ENCODE measurements around the gene SPN.
"Not testable (repeated sequence)": the region's sequence is repeated elsewhere in the genome, so short reads cannot be mapped to it uniquely, and the experiment has no call there.

The SPN gene

GRCh38 chr16:29675811-29676643, 13.0 kb downstream of the SPN start:
- no peak for DNase-seq (ENCODE audit: extremely low read depth in 1 of 2, low read depth in 1 of 2)

GRCh38 chr16:29676989-29677785, 14.1 kb downstream of the SPN start:
- DNase-seq (ENCODE audit: extremely low read depth in 1 of 2, low read depth in 1 of 2), result no peak

DNA sequence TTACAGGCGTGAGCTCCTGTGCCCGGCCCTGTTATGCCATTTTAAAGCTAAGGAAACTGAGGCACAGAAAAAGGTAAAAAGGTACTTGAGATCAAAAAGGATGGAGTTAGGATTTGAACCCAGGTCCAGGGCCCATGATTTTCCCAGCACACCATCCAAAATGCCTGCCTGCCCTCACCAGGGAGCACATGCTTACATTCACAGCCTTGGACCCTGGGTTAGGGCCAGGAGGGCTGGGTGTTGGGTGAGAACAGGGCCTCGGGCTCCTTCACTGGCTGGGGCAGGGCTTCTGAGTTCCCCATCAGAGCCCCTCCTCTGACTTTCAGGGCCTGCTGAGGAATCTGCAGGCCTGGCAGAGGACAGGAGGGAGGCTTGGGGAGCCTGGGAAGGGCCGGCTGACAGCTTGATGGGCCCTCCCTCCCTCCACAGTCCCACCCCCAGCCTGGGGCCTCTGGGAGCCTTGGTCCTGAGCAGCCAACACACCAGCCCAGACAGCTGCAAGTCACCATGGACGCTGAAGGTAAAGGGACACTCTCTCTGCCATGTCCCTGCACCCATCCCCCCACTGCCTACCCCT, 15.7 kb downstream of the SPN start, which contains the start of gene QPRT:
Gene QPRT, plus strand, starts transcription at position 490 of the 577 bp plus-strand sequence. Its CDS starts 18 bp downstream, at position 508.
- no peak for DNase-seq (ENCODE audit: extremely low read depth in 1 of 2, low read depth in 1 of 2)

GRCh38 chr16:29680180-29680598, 17.1 kb downstream of the SPN start:
- DNase-seq (ENCODE audit: extremely low read depth in 1 of 2, low read depth in 1 of 2), result no peak

- DNase-seq (ENCODE audit: extremely low read depth in 1 of 2, low read depth in 1 of 2), result no peak
These were observed 20.6 kb downstream of the SPN start for GRCh38 chr16:29683543-29684090.

- no peak for DNase-seq (ENCODE audit: extremely low read depth in 1 of 2, low read depth in 1 of 2)
These were observed 21.6 kb downstream of the SPN start for GRCh38 chr16:29684679-29685078.

DNA sequence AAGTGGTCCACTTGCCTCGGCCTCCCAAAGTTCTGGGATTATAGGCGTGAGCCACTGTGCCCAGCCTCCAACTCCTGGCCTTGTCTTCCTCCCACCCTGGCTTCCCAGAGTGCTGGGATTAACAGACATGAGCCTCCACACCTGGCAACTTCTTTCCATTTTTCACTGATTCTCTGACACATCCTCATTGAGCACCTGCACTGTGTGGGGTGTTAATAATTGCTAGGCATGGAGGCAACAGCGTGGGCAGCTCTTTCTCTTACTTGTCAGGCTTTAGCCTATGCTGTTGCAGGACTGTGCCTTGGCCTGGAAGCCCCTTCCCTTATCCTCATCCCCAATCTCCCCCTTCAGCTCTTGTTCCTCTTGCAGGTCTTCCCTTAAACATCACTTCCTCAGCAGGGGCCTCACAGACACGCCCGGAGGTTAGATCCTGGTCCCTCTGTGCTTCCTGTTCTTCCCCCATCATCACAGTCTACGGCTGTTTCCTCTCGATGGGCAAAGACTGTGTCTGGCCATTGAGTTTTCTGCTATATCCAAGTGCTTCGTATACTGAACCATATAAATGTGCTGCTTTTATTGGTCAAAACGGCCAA, 23.8 kb downstream of the SPN start:
- no peak for DNase-seq (ENCODE audit: extremely low read depth in 1 of 2, low read depth in 1 of 2)

DNA sequence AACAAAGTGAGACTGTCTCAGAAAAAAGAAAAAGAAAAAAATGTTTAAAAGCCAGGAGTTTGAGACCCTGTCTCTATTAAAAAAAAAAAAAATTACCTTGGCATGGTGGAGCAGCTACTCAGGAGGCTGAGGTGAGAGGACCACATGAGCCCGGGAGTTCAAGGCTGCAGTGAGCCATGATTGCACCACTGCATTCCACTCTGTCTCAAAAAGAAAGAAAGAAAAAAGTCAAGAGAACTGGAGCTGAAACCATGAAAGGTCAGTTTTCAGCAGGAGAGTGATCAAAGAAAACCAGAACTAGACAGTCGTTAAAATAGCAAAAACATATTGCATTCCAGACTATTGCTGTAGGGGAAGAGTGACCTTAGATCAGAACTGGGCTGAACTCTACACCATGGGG, 24.7 kb downstream of the SPN start:
- DNase-seq (ENCODE audit: extremely low read depth in 1 of 2, low read depth in 1 of 2), result no peak

- no peak for DNase-seq (ENCODE audit: extremely low read depth in 1 of 2, low read depth in 1 of 2)
These were observed 25.1 kb downstream of the SPN start for GRCh38 chr16:29688172-29688571.

- DNase-seq (ENCODE audit: extremely low read depth in 1 of 2, low read depth in 1 of 2), result not testable (repeated sequence)
These were observed 26.7 kb downstream of the SPN start for GRCh38 chr16:29689490-29690351.

DNA sequence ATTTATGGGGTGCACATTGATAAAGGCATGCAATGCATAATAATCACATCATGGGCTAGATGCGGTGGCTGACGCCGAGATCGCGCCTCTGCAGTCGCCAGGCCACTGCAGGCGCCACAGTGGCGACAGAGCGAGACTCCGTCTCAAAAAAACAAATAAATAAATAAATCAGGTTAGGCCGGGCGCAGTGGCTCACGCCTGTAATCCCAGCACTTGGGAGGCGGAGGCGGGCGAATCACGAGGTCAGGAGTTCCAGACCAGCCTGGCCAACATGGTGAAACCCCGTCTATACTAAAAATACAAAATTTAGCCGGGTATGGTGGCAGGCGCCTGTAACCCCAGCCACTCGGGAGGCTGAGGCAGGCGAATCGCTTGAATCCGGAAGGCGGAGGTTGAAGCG, 29.6 kb downstream of the SPN start:
- DNase-seq (ENCODE audit: extremely low read depth in 1 of 2, low read depth in 1 of 2), result not testable (repeated sequence)

- no peak for DNase-seq (ENCODE audit: extremely low read depth in 1 of 2, low read depth in 1 of 2)
These were observed 31.5 kb downstream of the SPN start for GRCh38 chr16:29694384-29695195.

DNA sequence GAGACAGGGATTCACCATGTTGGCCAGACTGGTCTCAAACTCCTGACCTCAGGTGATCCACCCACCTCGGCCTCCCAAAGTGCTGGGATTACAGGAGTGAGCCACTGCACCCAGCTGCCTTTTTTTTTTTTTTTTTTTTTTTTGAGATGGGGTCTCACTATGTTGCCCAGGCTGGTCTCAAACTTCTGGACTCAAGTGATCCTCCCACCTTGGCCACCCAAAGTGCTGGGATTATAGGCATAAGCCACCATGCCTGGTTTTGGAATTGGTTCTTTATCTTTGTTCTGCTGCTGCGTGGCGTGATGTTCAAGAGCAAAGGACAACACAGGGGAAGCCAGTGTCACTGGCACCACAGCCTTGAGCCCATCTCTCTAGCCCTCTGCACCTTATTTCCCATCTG, 32.6 kb downstream of the SPN start:
- DNase-seq (ENCODE audit: extremely low read depth in 1 of 2, low read depth in 1 of 2), result not testable (repeated sequence)

DNA sequence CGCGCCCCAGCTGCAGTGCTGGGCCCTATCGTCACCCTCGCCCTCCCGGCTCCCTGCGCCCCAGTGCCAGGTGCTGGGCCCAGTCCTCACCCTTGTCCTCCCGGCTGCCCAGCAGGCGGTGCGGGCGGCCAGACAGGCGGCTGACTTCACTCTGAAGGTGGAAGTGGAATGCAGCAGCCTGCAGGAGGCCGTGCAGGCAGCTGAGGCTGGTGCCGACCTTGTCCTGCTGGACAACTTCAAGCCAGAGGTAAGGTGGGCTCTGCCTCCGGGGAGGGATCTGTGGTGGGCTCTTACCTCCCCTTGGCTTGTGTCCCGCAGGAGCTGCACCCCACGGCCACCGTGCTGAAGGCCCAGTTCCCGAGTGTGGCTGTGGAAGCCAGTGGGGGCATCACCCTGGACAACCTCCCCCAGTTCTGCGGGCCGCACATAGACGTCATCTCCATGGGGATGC, 33.9 kb downstream of the SPN start:
- no peak for DNase-seq (ENCODE audit: extremely low read depth in 1 of 2, low read depth in 1 of 2)

DNA sequence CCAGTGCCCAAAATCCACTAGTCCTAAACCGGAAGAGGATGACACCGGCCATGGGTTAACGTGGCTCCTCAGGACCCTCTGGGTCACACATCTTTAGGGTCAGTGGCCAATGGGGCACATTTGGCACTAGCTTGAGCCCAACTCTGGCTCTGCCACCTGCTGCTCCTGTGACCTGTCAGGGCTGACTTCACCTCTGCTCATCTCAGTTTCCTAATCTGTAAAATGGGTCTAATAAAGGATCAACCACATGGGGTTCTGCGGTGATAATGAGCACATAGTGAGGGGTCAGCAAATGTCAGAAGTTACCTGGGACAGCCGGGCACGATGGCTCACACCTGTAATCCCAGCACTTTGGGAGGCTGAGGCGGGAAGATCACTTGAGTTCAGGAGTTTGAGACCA, 34.3 kb downstream of the SPN start:
- no peak for DNase-seq (ENCODE audit: extremely low read depth in 1 of 2, low read depth in 1 of 2)

DNA sequence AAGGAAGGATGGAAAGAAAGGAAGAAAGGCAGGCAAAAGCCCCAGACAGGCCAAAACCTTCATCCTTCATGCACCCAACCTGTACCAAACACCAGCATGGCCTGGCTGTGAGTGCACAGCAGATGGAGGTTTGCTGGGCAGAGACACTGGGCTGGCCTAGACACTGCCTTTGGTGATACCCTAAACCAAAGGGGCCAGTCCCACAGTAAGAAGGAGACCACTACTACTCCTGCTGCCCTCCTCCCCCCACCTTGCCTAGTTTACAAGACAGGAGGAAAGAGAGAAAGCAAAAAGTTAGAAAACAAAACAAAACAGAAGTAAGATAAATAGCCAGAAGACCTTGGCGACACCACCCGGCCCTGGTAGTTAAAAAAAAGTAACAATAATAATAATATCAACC, 35.0 kb downstream of the SPN start:
- DNase-seq (ENCODE audit: extremely low read depth in 1 of 2, low read depth in 1 of 2), result no peak

DNA sequence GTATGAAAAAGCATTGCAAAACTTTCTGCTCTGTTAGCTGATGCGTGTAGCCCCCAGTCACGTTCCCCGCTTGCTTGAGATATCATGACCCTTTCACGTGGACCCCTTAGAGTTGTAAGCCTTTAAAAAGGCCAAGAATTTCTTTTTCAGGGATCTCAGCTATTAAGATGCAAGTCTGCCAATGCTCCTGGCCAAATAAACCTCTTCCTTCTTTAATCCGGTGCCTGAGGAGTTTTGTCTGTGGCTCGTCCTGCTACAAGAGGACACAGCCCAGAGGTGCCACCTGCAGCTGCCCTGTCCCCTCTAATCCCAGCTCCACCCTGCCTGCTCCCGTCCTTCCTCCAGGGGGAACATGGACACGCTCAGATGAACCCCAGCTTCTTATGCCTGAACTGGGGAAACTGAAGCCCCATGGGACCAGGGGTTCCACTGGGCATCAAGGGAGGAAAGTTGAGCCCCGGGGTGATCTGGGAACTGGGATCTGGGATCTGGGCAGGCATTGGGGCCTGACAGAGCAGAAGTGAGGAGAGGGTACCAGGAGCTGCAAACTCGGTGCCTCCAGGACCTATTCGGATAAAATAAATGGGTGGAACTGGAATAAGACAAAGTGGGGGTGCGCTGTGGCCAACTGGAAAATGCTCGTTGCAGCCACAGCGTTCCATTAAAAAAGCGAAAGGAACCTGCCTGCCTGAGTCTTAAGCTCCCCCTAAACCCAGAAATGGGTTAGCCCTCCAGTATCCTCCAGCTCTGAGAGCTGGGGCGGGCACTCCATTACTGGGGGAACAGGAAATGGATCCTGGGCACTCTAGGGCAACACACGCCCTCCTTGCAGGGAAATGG, 35.7 kb downstream of the SPN start:
- DNase-seq (ENCODE audit: extremely low read depth in 1 of 2, low read depth in 1 of 2), result no peak
